IPS-20b (cell line): ENCODE data around the gene RAB33A.

Experiments used
- H3K27ac ChIP-seq: one replicate; pipeline ENCODE4 v1.5.1; 2013; ENCODE audit warnings: low read length
- H3K27me3 ChIP-seq: 2 replicates; pipeline ENCODE4 v1.6.1; 2013; ENCODE audit warnings: mild to moderate bottlenecking, low read length, inconsistent platforms; ENCODE audit not compliant: insufficient read depth
- H3K36me3 ChIP-seq: 2 replicates; pipeline ENCODE4 v1.6.1; 2013; ENCODE audit warnings: low read depth, mild to moderate bottlenecking, inconsistent platforms, low read length, moderate library complexity; ENCODE audit not compliant: insufficient read depth
- H3K4me1 ChIP-seq: 2 replicates; pipeline ENCODE4 v1.6.1; 2013; ENCODE audit warnings: mild to moderate bottlenecking, control low read depth, inconsistent platforms, low read length, moderate library complexity; ENCODE audit not compliant: insufficient read depth
- H3K4me3 ChIP-seq: 2 replicates; pipeline ENCODE4 v1.5.1; 2013; ENCODE audit warnings: mild to moderate bottlenecking, low read length, inconsistent platforms
- H3K9ac ChIP-seq: 2 replicates; pipeline ENCODE4 v1.6.1; 2013; ENCODE audit warnings: low read depth, mild to moderate bottlenecking, inconsistent platforms, low read length, moderate library complexity
- H3K9me3 ChIP-seq: 2 replicates; pipeline ENCODE4 v1.6.1; 2013; ENCODE audit warnings: mild to moderate bottlenecking, low read depth, low read length, inconsistent platforms; ENCODE audit not compliant: insufficient read depth

Gene RAB33A

GRCh38 chrX:130171446-130172126 lies at the start of gene RAB33A:
Gene RAB33A, plus strand, starts transcription at chrX:130171962. Its CDS starts 101 bp downstream, at chrX:130172063.
- H3K4me1 ChIP-seq: peaks cover 3% of the 10 kb centered on the region; the same call in 1 of the 2 replicates
- H3K4me3 ChIP-seq: peak within 1 kb of the TSS; percentile 76
- no peaks in the 10 kb centered on the region for H3K36me3 ChIP-seq
- H3K9ac ChIP-seq: peak within 1 kb of the TSS; percentile 66; the same call in 1 of the 2 replicates
- H3K27ac ChIP-seq: no peak within 1 kb of the TSS
- peaks cover 28% of the 10 kb centered on the region for H3K27me3 ChIP-seq
- H3K9me3 ChIP-seq: no peaks in the 10 kb centered on the region

DNA sequence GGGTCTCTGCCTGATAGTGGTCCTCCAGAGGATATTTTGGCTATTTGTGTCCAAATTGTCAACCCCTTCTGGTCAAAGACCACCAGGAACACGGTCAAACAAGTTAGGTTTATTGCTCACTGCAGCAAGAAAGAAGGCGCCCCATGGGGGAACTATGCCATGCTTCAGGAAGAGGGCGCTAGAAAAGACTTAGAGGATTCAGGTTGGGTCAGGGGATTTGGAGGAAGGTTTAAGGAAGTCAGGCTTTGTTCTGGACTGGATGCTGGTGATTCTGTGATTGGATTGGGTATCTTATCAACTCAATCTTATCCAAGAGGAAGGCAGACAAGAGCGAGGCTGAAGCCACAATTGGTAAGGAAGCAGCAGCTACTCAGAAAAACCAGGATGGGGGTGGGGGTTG lies 47.2 kb upstream of the RAB33A start:
- Histone ChIP-seq H3K27me3 (peaks cover 21% of the 10 kb centered on the region), H3K27ac (no peak overlapping the region), H3K4me3 (no peak overlapping the region), H3K9me3 (no peaks in the 10 kb centered on the region), H3K36me3 (peaks cover 19% of the 10 kb centered on the region; the same call in 1 of the 2 replicates), H3K9ac (no peak overlapping the region), H3K4me1 (no peaks in the 10 kb centered on the region)

- Histone ChIP-seq H3K4me1 (no peaks in the 10 kb centered on the region), H3K9me3 (no peaks in the 10 kb centered on the region), H3K27me3 (peaks cover 14% of the 10 kb centered on the region), H3K27ac (no peak overlapping the region), H3K9ac (no peak overlapping the region), H3K4me3 (no peak overlapping the region), H3K36me3 (peaks cover 26% of the 10 kb centered on the region; the same call in 1 of the 2 replicates)
These were observed 46.5 kb upstream of the RAB33A start for GRCh38 chrX:130125091-130125874.

GRCh38 chrX:130130990-130131389 lies 40.8 kb upstream of the RAB33A start:
- Histone ChIP-seq H3K9me3 (no peaks in the 10 kb centered on the region), H3K4me1 (no peaks in the 10 kb centered on the region), H3K27me3 (no peaks in the 10 kb centered on the region), H3K9ac (no peak overlapping the region), H3K4me3 (no peak overlapping the region), H3K27ac (no peak overlapping the region), H3K36me3 (peaks cover 64% of the 10 kb centered on the region; the same call in 1 of the 2 replicates)

DNA sequence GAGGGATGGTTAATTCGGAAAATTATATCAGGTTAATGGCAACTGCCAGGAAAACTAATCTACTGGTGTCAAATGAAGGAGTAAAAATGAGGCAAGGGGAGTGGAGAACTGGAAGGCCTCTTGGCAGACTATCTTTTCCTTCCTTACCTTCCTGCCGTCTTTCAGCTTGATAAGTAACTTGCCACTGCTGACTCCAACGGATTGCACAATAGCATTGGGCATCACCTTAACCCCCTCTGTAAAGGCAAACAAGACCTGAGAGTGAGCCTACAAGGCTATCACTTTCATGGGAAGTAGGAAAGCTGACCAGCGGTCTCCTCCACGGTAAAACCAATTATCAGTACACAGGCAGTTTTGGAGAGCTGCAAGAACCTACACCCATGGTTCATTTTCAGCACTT lies 35.3 kb upstream of the RAB33A start:
- H3K9me3 ChIP-seq: no peaks in the 10 kb centered on the region
- peaks cover 58% of the 10 kb centered on the region; the same call in 1 of the 2 replicates for H3K36me3 ChIP-seq
- H3K27ac ChIP-seq: no peak overlapping the region
- no peaks in the 10 kb centered on the region; the same call in 1 of the 2 replicates for H3K4me1 ChIP-seq
- no peak overlapping the region for H3K9ac ChIP-seq
- peaks cover under 1% of the 10 kb centered on the region; the same call in 1 of the 2 replicates for H3K27me3 ChIP-seq
- H3K4me3 ChIP-seq: no peak overlapping the region

GRCh38 chrX:130136961-130137360 lies 34.8 kb upstream of the RAB33A start:
- no peak overlapping the region for H3K27ac ChIP-seq
- H3K36me3 ChIP-seq: peaks cover 56% of the 10 kb centered on the region; the same call in 1 of the 2 replicates
- H3K27me3 ChIP-seq: peaks cover 4% of the 10 kb centered on the region; the same call in 1 of the 2 replicates
- no peaks in the 10 kb centered on the region for H3K9me3 ChIP-seq
- H3K9ac ChIP-seq: no peak overlapping the region
- no peak overlapping the region for H3K4me3 ChIP-seq
- H3K4me1 ChIP-seq: no peaks in the 10 kb centered on the region; the same call in 1 of the 2 replicates

GRCh38 chrX:130139474-130140201 lies 32.1 kb upstream of the RAB33A start:
- Histone ChIP-seq H3K4me3 (no peak overlapping the region), H3K27me3 (peaks cover 4% of the 10 kb centered on the region; the same call in 1 of the 2 replicates), H3K4me1 (no peaks in the 10 kb centered on the region; the same call in 1 of the 2 replicates), H3K9ac (no peak overlapping the region), H3K9me3 (no peaks in the 10 kb centered on the region), H3K36me3 (peaks cover 53% of the 10 kb centered on the region; the same call in 1 of the 2 replicates), H3K27ac (no peak overlapping the region)

DNA sequence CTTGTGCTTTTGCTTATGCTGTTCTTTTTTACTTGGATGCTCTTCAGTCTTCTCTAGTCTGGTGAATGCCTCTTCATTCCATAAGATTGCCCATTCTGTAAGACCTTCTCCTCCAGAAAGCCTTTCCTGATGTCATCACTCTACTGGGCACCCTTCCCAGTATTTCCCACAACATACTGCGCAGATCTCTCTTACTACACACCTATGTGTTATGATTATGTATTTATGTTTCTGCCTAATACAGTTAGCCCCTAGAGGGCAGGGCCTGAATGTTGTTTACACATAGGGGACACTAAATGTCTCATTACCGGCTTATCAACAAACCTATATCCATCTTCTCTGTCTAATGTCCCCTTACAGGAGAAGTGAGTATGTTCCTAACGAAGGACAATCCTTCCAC lies 27.3 kb upstream of the RAB33A start:
- Histone ChIP-seq H3K9me3 (no peaks in the 10 kb centered on the region), H3K36me3 (peaks cover 43% of the 10 kb centered on the region), H3K9ac (no peak overlapping the region), H3K27ac (no peak overlapping the region), H3K4me1 (no peaks in the 10 kb centered on the region; the same call in 1 of the 2 replicates), H3K4me3 (no peak overlapping the region), H3K27me3 (peaks cover 4% of the 10 kb centered on the region; the same call in 1 of the 2 replicates)

DNA sequence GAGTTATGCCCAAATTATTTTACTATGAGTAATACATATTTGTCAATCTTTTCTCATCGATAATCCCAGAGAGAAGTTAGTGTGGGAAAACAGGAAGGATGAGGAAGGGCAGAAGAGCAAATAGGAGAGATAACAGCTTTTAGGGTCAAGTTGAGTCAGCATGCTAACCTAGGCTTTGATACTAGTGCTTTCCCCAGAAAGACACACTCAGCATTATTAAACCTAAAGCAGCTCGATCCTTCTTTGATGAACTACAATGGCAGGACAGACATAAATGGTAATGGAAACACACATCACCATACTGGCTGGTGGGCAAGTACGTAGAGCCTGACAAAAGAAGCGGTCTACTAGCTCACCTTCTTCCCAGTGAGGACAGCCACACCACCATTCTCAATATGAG lies 26.6 kb upstream of the RAB33A start:
- Histone ChIP-seq H3K9ac (no peak overlapping the region), H3K27me3 (peaks cover 4% of the 10 kb centered on the region; the same call in 1 of the 2 replicates), H3K36me3 (peaks cover 38% of the 10 kb centered on the region), H3K4me3 (no peak overlapping the region), H3K4me1 (no peaks in the 10 kb centered on the region), H3K9me3 (no peaks in the 10 kb centered on the region), H3K27ac (no peak overlapping the region)

DNA sequence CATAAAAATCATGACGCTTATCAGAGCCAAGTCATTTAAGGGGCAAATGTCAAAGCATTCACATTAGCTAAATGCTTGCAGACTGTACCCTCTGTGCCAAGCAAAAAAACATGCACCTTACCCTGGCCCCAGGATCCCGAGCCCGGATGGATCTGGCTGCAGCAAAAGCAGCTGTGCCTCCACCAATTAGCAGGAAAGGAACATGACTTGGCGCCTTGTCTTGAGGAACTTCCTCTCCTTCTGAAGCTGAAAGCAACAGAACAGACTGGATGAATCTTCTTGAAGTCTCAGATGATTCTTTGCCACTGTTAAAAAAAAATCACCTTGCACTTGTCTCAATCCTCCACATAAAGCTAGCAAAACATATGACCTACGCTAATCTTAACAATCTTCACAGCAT lies 24.1 kb upstream of the RAB33A start:
- Histone ChIP-seq H3K9ac (no peak overlapping the region), H3K27me3 (no peaks in the 10 kb centered on the region), H3K36me3 (peaks cover 33% of the 10 kb centered on the region), H3K27ac (no peak overlapping the region), H3K9me3 (no peaks in the 10 kb centered on the region), H3K4me3 (no peak overlapping the region), H3K4me1 (no peaks in the 10 kb centered on the region)

DNA sequence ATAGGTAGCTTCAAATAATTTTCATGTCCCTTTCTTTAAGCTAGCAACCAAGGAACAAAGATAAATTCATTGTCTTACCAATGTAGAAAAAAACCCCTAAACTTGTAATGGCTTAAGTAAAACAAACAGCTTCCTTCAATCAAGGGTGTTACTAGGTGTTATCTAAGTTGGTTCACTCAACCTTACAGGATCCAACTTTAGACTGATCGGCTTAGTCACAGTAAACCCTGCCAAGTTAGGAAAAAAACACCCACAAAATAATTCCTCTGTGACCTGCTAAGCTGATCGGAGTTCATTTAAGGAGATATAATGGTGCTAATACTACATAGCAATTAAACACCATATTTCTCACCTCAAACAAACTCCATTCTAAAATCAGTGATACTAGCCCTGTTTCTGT lies 16.2 kb upstream of the RAB33A start:
- H3K9ac ChIP-seq: no peak overlapping the region
- no peaks in the 10 kb centered on the region for H3K27me3 ChIP-seq
- H3K4me1 ChIP-seq: no peaks in the 10 kb centered on the region
- peaks cover 15% of the 10 kb centered on the region; the same call in 1 of the 2 replicates for H3K36me3 ChIP-seq
- no peak overlapping the region for H3K4me3 ChIP-seq
- H3K9me3 ChIP-seq: no peaks in the 10 kb centered on the region
- H3K27ac ChIP-seq: no peak overlapping the region
